PC-9 (cell line): ENCODE data around the gene ACOT2.

Experiments used
- CTCF ChIP-seq: fragments of 200-600 bp; sonication (generic); conservative IDR thresholded peaks from 2 replicates; pipeline ENCODE4 v1.6.1; 2017; ENCODE audit warnings: mixed run types, antibody characterized with exemption, mild to moderate bottlenecking, moderate library complexity
- EZH2 ChIP-seq: fragments of 200-600 bp; sonication (generic); IDR thresholded peaks from 2 replicates; pipeline ENCODE4 v1.8.0; 2017; ENCODE audit warnings: antibody characterized with exemption, low read depth

GRCh38 chr14:73623504-73624054 is 54.6 kb downstream of the ACOT2 start:
- TF ChIP-seq EZH2 (no peak), CTCF (no peak)
